Germinal center (tissue), 1 donor: ENCODE data around the gene PRR5L.
"Not testable (repeated sequence)": the region's sequence is repeated elsewhere in the genome, so short reads cannot be mapped to it uniquely, and the experiment has no call there.

Experiments used
- DNase-seq: peaks from one replicate; pipeline ENCODE4 v3.0.0; 2012; ENCODE audit warnings: mixed read lengths, low spot score

Gene PRR5L

GRCh38 chr11:36499315-36499714 is 203.2 kb downstream of the PRR5L start:
- DNase-seq, result no peak

- no peak for DNase-seq
Measured at GRCh38 chr11:36500315-36500721, 204.2 kb downstream of the PRR5L start.

- no peak for DNase-seq
Measured at GRCh38 chr11:36501236-36501635, 205.1 kb downstream of the PRR5L start.

DNA sequence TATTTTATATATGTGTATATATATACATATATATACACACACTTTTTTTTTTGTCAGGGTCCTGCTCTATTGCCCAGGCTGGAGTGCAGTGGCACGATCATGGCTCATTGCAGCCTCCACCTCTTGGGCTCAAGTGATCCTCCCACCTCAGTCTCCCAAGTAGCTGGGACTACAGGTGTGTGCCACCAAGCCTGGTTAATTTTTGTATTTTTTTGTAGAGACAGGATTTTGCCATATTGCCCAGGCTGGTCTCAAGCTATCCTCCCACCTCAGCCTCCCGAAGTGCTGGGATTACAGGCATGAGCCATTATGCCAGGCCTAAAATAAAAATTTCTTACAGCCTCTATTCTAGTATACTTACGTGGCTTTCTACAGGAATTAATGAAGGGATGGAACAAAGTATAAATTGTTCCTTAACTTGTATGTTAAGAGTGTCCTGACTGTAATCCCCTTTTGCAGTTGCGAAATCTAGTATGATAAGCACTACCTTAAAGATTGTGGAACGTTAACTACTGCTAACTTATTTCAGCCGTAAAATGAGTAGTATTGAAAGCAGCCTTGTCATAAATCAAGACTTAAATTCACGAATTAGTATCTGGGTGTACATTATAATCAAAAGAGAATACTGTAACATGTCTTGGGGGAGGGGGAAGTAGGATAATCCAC is 211.9 kb downstream of the PRR5L start:
- DNase-seq, result no peak

- no peak for DNase-seq
Measured at GRCh38 chr11:36508743-36509142, 212.7 kb downstream of the PRR5L start.

DNA sequence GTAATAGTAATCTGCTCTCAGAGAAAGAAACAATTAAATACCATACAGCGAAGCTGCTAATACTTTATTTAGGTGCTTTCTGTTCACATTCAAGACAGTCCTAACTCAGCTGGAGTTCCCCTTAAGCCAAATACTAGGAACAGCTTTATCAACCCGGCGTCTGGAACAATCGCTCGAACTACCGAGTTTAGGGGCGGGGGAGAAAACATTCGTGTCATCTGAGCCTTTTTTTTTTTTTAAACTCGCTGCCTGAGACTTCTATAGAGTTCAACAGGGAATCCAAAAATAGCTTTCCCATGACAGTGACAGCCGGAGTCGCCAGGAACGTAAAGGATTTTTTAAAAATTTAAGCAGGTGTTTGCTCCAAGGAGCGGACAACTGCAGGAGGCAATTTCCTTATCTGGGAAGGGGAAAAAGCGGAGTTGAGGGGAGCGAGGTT is 213.1 kb downstream of the PRR5L start:
- peak; percentile 10 for DNase-seq

DNA sequence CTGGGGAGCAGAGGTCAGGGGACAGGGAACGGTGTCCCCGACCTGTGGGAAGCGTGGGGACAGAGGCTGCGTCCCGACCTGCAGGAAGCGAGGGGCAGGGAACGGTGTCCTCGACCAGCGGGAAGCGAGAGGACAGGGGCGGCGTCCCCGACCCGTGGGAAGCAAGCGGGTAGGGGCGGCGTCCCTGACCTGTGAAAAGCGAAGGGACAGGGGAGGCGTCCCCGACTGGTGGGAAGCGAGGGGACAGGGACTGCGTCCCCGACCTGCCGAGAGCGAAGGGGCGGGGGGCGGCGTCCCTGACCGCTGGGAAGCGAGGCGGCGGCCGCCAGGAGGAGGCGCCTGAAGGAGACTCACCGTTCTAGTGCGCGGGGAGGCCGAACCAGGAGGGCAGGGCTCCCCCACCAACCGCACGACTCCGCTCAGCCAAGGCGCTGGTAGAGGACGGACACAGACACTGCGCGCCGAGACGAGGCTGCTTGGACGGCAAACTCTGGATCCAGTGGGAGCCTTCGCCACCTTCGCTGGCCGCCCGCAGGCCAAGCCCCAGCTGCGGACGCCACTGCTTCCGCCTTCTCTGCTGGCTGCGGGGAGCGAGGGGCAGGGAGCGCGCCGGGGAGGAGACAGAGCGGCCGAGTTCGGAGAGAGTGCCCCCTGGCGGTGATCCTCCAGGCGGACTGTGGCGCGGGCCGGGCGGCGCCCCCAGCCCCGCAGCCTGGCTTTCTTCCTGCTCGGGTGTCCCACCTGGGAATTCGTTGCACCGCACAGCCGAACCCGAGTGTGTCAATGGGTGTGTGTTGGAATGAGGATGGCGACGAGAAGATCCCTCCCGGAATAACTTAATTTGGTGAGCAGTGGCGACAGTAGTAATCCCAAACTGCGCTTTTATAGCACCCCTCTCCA is 213.9 kb downstream of the PRR5L start, which contains the start of gene TRAF6:
Gene TRAF6 (minus strand): TSS at position 579 of the 900 bp plus-strand sequence. CDS start 8,757 bp downstream, outside the sequence.
- peak; percentile 86 for DNase-seq

DNA sequence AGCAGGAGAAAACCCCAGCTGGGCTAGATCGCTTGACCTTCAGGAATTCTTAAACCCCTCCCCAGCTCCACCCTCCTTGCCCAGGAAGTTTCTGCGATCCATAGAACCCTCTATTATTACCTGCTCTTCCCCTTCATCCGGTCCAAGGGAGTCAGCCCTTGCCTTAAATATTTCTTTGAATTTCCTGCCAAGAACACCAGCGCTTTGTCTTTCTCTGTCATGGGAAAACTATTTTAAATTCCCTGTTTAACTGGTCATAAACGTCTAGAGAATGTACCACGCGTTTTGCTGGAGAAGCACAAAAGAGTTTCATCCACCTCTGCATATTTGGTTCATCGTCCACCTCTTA is 214.5 kb downstream of the PRR5L start:
- no peak for DNase-seq

- DNase-seq, result not testable (repeated sequence)
Measured at GRCh38 chr11:36511062-36511461, 215.0 kb downstream of the PRR5L start.

GRCh38 chr11:36512016-36512415 is 215.9 kb downstream of the PRR5L start:
- DNase-seq, result no peak

DNA sequence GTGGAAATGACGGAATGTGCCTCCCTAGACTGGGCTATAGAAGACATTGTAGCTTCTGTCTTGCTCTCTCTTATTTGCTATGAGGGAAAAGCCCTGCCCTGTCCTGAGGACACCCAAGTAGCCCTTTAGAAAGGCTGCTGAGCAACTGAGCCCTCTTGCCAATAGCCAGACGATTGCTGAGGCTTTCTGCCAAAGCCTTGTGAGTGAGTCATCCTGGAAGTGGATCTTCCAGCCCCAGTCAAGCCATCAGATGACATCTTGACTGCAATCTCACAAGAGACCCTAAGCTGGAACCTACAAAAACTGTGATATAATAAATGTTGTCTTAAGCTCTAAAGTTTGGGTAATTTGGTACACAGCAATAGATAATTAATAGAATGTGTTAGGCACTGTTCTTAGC is 217.9 kb downstream of the PRR5L start:
- no peak for DNase-seq
